ENCODE measurements around the gene DSE. TPM values are rescaled to one million over a fixed set of nuclear protein-coding genes. Genes with fewer than 3 reads are reported as not detected.

Gene DSE
- total RNA-seq, 4 donors from 2014 or later: 27.8 to 42.1 (median 31.5) TPM

DNA sequence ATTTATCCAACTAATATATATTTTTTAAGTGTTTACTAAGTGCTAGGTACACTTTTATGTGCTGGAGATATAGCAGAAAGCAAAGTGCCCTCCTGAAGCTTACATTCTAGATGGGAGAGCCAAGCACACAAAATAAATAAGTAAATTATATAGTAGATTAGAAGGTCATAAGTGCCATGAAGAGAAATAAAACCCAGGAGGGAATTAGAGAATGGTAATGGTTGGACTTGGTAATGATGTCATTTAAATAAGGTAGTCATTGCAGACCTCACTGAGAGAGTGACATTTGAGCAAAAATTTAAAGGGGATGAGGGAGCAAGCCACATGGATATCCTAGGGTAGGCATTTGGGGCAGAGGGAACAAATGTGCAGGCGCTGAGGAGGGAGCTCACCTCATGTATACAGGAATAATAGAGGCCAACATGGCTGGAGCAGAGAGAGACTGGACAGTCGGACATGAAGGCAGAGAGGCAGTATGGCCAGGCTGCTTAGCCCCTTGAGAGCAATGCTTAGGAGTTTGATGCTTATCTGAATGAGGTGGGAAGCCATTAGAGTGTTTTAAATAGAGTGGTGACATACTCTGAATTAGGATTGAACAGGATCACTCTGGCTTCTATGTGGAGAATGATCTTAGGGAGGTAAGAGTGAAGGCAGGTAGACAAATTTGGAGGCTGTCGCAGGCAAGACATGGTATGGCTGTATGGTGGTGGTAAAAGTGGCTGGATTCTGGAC, 14.1 kb downstream of the DSE start:
- no peak for DNase-seq (ENCODE audit: extremely low spot score)
- Histone ChIP-seq H3K4me1 (peaks cover 7 to 38% (median 36%) of the 10 kb centered on the region in 4 donors), H3K9me3 (no peaks in the 10 kb centered on the region), H3K27me3 (no peaks in the 10 kb centered on the region), H3K27ac (replicated peaks in 1 of 4) (no peak overlapping the region), H3K4me3 (no peak overlapping the region), H3K36me3 (no peaks in the 10 kb centered on the region)
- intact Hi-C loops (cut with DNase I): no loop called here
- WGBS: 91% methylated on average over 3 of the region's 3 CpGs
- TF ChIP-seq, protein P1, sequence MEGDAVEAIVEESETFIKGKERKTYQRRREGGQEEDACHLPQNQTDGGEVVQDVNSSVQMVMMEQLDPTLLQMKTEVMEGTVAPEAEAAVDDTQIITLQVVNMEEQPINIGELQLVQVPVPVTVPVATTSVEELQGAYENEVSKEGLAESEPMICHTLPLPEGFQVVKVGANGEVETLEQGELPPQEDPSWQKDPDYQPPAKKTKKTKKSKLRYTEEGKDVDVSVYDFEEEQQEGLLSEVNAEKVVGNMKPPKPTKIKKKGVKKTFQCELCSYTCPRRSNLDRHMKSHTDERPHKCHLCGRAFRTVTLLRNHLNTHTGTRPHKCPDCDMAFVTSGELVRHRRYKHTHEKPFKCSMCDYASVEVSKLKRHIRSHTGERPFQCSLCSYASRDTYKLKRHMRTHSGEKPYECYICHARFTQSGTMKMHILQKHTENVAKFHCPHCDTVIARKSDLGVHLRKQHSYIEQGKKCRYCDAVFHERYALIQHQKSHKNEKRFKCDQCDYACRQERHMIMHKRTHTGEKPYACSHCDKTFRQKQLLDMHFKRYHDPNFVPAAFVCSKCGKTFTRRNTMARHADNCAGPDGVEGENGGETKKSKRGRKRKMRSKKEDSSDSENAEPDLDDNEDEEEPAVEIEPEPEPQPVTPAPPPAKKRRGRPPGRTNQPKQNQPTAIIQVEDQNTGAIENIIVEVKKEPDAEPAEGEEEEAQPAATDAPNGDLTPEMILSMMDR (IDR thresholded peaks at IDR 0.05): no peak
- TF ChIP-seq EP300 (IDR thresholded peaks at IDR 0.05): no peak
- TF ChIP-seq POLR2AphosphoS5 (IDR thresholded peaks at IDR 0.05): no peak
- no peak for TF ChIP-seq POLR2A (IDR thresholded peaks at IDR 0.05; ENCODE audit: low read depth)

DNA sequence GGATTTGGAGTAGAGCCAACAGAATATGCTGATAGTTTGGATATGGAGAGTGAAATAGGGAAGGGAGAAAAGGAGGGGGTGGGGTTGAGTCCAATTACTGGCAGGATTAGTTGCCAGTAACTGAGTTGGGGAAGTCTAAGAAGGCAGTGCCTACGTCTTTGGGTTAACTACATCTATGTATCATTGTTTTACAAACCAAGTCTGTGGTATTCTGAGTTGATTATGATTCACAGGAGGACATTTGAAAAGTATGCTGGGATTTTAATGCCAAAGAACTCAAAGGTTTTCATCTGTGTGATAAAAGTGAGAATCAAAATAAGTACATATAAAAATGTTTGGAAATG, 14.7 kb downstream of the DSE start:
- H3K36me3 ChIP-seq: no peaks in the 10 kb centered on the region

DNA sequence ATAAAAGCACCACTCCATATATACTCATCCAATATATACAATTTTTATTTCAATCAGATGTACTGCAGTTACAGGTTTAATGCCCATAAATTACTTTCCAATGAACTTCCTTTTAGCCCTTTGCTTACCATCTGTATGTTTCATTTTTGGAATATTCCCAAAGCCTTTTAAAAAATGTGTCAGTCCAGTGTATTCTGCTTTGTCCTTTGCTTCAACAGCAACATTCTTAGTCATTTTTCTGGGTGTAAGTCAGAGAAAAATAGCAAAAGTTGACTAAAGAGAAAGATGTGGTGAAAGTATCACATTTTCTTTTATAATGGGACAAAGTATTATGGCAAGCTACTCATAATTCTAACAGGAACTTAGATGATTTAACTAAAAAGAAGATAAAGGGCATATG, 15.2 kb downstream of the DSE start:
- Histone ChIP-seq H3K4me1 (peaks cover 2 to 38% (median 35%) of the 10 kb centered on the region in 4 donors), H3K27me3 (no peaks in the 10 kb centered on the region), H3K36me3 (no peaks in the 10 kb centered on the region), H3K27ac (replicated peaks in 1 of 4) (peak overlapping the region in 1 of 4 donors; percentile 49), H3K4me3 (no peak overlapping the region), H3K9me3 (no peaks in the 10 kb centered on the region)
- TF ChIP-seq EP300 (IDR thresholded peaks at IDR 0.05): no peak
- TF ChIP-seq, protein P1 (IDR thresholded peaks at IDR 0.05): no peak
- intact Hi-C loops (cut with DNase I): no loop called here
- no peak for DNase-seq (ENCODE audit: extremely low spot score)

More for the DNA sequence above, 14.7 kb downstream of the DSE start:
- H3K27ac ChIP-seq (replicated peaks in 1 of 4): no peak overlapping the region
- H3K4me1 ChIP-seq: peaks cover 2 to 38% (median 36%) of the 10 kb centered on the region in 4 donors
- WGBS: 62% methylated on average over 1 of the region's 1 CpG
- no peak overlapping the region for H3K4me3 ChIP-seq
- no peak for TF ChIP-seq EP300 (IDR thresholded peaks at IDR 0.05)
- TF ChIP-seq, protein P1 (IDR thresholded peaks at IDR 0.05): no peak
- TF ChIP-seq POLR2A (IDR thresholded peaks at IDR 0.05; ENCODE audit: low read depth): no peak
- TF ChIP-seq POLR2AphosphoS5 (IDR thresholded peaks at IDR 0.05): no peak
- DNase-seq (ENCODE audit: extremely low spot score): no peak
- intact Hi-C loops (cut with DNase I): no loop called here
- H3K27me3 ChIP-seq: no peaks in the 10 kb centered on the region
- no peaks in the 10 kb centered on the region for H3K9me3 ChIP-seq

GRCh38 chr6:116386581-116387299, 16.0 kb downstream of the DSE start:
- H3K27me3 ChIP-seq: no peaks in the 10 kb centered on the region
- H3K36me3 ChIP-seq: no peaks in the 10 kb centered on the region
- H3K4me3 ChIP-seq: no peak overlapping the region
- H3K27ac ChIP-seq (replicated peaks in 1 of 4): peak overlapping the region in 1 of 4 donors; percentile 49
- TF ChIP-seq EP300 (IDR thresholded peaks at IDR 0.05): no peak
- TF ChIP-seq POLR2AphosphoS5 (IDR thresholded peaks at IDR 0.05): no peak
- TF ChIP-seq, protein P1 (IDR thresholded peaks at IDR 0.05): no peak
- TF ChIP-seq POLR2A (IDR thresholded peaks at IDR 0.05; ENCODE audit: low read depth): no peak
- no peaks in the 10 kb centered on the region for H3K9me3 ChIP-seq
- no peak for DNase-seq (ENCODE audit: extremely low spot score)
- H3K4me1 ChIP-seq: peaks cover 2 to 37% (median 35%) of the 10 kb centered on the region in 4 donors
- intact Hi-C loops (cut with DNase I): no loop called here
- 56% methylated on average over 4 of the region's 4 CpGs for WGBS
